ENCODE results near the gene POLG2.

DNA sequence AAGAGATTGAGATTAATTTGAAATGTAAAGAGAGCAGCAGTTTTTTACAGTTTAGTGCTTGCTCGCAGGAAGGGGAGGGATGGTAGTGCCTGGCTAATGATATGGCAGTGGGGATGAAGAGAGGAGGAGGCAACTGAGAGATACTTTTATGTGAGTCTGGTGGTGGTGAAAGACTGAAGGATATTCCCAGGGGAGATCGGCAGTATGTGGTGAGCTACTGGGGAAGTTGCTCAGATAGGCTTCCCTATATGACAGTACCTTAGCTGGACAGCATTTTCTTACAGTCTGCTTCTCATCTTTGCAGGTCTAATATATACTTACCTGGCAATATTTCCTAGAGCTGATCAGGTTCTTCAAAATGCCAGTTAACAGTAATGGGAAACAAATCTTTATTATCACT is 18.6 kb upstream of the POLG2 start:
- TF ChIP-seq CTCF (IDR thresholded peaks at IDR 0.05; ENCODE audit: low read depth, low read length, missing input control) (no peak), GABPA (IDR thresholded peaks at IDR 0.05 in 1 of 2, conservative IDR thresholded peaks at IDR 0.05 in 1 of 2) (no peak), MAX (IDR thresholded peaks at IDR 0.05) (no peak), EGR1 (IDR thresholded peaks at IDR 0.05; ENCODE audit: low read depth in 2 of 2) (no peak), TAF1 (conservative IDR thresholded peaks at IDR 0.05) (no peak), RAD21 (IDR thresholded peaks at IDR 0.05) (no peak), JUND (IDR thresholded peaks at IDR 0.05) (no peak), FOXA1 (IDR thresholded peaks at IDR 0.05) (no peak), HNF4G (IDR thresholded peaks at IDR 0.05) (no peak)
- TF ChIP-seq, protein P1, sequence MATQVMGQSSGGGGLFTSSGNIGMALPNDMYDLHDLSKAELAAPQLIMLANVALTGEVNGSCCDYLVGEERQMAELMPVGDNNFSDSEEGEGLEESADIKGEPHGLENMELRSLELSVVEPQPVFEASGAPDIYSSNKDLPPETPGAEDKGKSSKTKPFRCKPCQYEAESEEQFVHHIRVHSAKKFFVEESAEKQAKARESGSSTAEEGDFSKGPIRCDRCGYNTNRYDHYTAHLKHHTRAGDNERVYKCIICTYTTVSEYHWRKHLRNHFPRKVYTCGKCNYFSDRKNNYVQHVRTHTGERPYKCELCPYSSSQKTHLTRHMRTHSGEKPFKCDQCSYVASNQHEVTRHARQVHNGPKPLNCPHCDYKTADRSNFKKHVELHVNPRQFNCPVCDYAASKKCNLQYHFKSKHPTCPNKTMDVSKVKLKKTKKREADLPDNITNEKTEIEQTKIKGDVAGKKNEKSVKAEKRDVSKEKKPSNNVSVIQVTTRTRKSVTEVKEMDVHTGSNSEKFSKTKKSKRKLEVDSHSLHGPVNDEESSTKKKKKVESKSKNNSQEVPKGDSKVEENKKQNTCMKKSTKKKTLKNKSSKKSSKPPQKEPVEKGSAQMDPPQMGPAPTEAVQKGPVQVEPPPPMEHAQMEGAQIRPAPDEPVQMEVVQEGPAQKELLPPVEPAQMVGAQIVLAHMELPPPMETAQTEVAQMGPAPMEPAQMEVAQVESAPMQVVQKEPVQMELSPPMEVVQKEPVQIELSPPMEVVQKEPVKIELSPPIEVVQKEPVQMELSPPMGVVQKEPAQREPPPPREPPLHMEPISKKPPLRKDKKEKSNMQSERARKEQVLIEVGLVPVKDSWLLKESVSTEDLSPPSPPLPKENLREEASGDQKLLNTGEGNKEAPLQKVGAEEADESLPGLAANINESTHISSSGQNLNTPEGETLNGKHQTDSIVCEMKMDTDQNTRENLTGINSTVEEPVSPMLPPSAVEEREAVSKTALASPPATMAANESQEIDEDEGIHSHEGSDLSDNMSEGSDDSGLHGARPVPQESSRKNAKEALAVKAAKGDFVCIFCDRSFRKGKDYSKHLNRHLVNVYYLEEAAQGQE (IDR thresholded peaks at IDR 0.05): no peak
- TF ChIP-seq, protein P2, sequence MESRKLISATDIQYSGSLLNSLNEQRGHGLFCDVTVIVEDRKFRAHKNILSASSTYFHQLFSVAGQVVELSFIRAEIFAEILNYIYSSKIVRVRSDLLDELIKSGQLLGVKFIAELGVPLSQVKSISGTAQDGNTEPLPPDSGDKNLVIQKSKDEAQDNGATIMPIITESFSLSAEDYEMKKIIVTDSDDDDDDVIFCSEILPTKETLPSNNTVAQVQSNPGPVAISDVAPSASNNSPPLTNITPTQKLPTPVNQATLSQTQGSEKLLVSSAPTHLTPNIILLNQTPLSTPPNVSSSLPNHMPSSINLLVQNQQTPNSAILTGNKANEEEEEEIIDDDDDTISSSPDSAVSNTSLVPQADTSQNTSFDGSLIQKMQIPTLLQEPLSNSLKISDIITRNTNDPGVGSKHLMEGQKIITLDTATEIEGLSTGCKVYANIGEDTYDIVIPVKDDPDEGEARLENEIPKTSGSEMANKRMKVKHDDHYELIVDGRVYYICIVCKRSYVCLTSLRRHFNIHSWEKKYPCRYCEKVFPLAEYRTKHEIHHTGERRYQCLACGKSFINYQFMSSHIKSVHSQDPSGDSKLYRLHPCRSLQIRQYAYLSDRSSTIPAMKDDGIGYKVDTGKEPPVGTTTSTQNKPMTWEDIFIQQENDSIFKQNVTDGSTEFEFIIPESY (IDR thresholded peaks at IDR 0.05): no peak

Measured in liver (tissue), 3 donors.